GM23248 (cell line): ENCODE results near the gene TWIST2.

Experiments
- EZH2 ChIP-seq: fragments of 200-600 bp; sonication (generic); IDR thresholded peaks from 2 replicates; pipeline ENCODE4 v1.6.1; 2018; ENCODE audit warnings: antibody characterized with exemption, mild to moderate bottlenecking; ENCODE audit not compliant: insufficient read depth, poor library complexity, severe bottlenecking
- EZH2phosphoT487 ChIP-seq: fragments of 200-600 bp; sonication (generic); IDR thresholded peaks from 2 replicates; pipeline ENCODE4 v1.6.1; 2018; ENCODE audit warnings: antibody characterized with exemption, moderate library complexity, mild to moderate bottlenecking, low read depth; ENCODE audit not compliant: insufficient read depth

DNA sequence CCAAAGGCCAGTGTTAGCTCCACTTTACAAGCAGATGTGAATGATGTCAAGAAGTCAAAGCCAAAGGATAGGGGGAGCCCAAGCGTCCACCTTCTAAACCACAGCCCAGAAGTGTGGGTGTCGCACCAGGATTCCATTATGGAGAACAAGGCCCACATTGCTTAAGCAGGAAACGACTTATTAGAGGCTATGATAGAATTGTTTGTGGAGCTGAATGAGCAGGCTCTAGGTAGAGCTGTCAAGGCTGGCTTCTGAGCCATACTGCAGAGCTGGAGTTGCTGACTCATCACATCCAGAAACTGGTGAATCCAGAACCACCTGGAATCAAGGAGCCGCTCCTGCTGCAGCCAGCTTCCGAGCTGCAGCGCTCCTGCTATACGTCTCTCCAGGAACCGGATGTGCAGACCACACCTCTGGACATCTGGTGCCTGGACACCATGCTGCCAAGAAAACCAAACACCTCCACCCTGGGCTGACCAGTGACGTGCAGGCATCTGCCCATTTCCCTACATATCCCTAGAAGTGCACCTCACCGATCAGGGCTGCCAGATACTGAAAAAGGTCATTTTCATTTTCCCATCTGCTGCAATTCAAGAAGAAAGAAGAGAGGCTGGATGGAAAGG lies 6.2 kb upstream of the TWIST2 start:
- no peak for TF ChIP-seq EZH2
- no peak for TF ChIP-seq EZH2phosphoT487
